ENCODE data around the gene CAPN2. TPM values are rescaled to one million over a fixed set of nuclear protein-coding genes. Genes with fewer than 3 reads are reported as not detected.
A peak's percentile ranks its signal among the peaks of the same experiment; 100 is the strongest.

Gene CAPN2
- total RNA-seq, 1 donor from 2014 or later = 306 TPM

GRCh38 chr1:223770621-223771315 lies 58.4 kb downstream of the CAPN2 start:
- H3K4me1 ChIP-seq = peaks cover 25% of the 10 kb centered on the region
- H3K27ac ChIP-seq = peak overlapping the region; percentile 55
- TF ChIP-seq CTCF (IDR thresholded peaks at IDR 0.05) = no peak
- DNase-seq (no peak), ATAC-seq (no peak)
- intact Hi-C loops (cut with DNase I) = no loop called here
- no peaks in the 10 kb centered on the region for H3K9me3 ChIP-seq
- H3K4me3 ChIP-seq = no peak overlapping the region
- H3K36me3 ChIP-seq = peaks cover 81% of the 10 kb centered on the region
- H3K27me3 ChIP-seq = no peaks in the 10 kb centered on the region

- intact Hi-C loops (cut with DNase I) = no loop called here
- H3K27me3 ChIP-seq = no peaks in the 10 kb centered on the region
- peak overlapping the region; percentile 55 for H3K27ac ChIP-seq
- TF ChIP-seq CTCF (IDR thresholded peaks at IDR 0.05) = no peak
- ATAC-seq (no peak), DNase-seq (no peak)
- H3K4me1 ChIP-seq = peaks cover 25% of the 10 kb centered on the region
- H3K36me3 ChIP-seq = peaks cover 78% of the 10 kb centered on the region
- H3K4me3 ChIP-seq = no peak overlapping the region
- H3K9me3 ChIP-seq = no peaks in the 10 kb centered on the region
Observed at GRCh38 chr1:223771469-223771813, 59.1 kb downstream of the CAPN2 start.

- Histone ChIP-seq H3K4me1 (peaks cover 25% of the 10 kb centered on the region), H3K27me3 (no peaks in the 10 kb centered on the region), H3K4me3 (no peak overlapping the region), H3K36me3 (peaks cover 77% of the 10 kb centered on the region), H3K27ac (peak overlapping the region; percentile 55), H3K9me3 (no peaks in the 10 kb centered on the region)
- no peak for DNase-seq
- no peak for TF ChIP-seq CTCF (IDR thresholded peaks at IDR 0.05)
- intact Hi-C loops (cut with DNase I) = no loop called here
- peak; percentile 87 for ATAC-seq
Observed at GRCh38 chr1:223771814-223772770, 59.8 kb downstream of the CAPN2 start.

GRCh38 chr1:223772771-223773160 lies 60.4 kb downstream of the CAPN2 start:
- no peak for ATAC-seq
- Histone ChIP-seq H3K9me3 (no peaks in the 10 kb centered on the region), H3K4me1 (peaks cover 25% of the 10 kb centered on the region), H3K36me3 (peaks cover 84% of the 10 kb centered on the region), H3K27ac (peak overlapping the region; percentile 55), H3K4me3 (no peak overlapping the region), H3K27me3 (no peaks in the 10 kb centered on the region)
- no peak for DNase-seq
- no peak for TF ChIP-seq CTCF (IDR thresholded peaks at IDR 0.05)
- intact Hi-C loops (cut with DNase I) = no loop called here

- Histone ChIP-seq H3K9me3 (no peaks in the 10 kb centered on the region), H3K27ac (no peak overlapping the region)
- DNase-seq = no peak
Observed at GRCh38 chr1:223774134-223774814, 61.9 kb downstream of the CAPN2 start.

More at GRCh38 chr1:223774134-223774814, 61.9 kb downstream of the CAPN2 start:
- intact Hi-C loops (cut with DNase I) = no loop called here
- H3K36me3 ChIP-seq = peaks cover 92% of the 10 kb centered on the region
- no peak for TF ChIP-seq CTCF (IDR thresholded peaks at IDR 0.05)
- ATAC-seq = no peak
- H3K4me1 ChIP-seq = peaks cover 25% of the 10 kb centered on the region
- H3K27me3 ChIP-seq = no peaks in the 10 kb centered on the region
- no peak overlapping the region for H3K4me3 ChIP-seq

Measured in upper lobe of right lung (tissue), 1 donor.